HepG2 (cell line): Measurements from ENCODE around the gene HTATIP2. TPM values are rescaled to one million over a fixed set of nuclear protein-coding genes. Genes with fewer than 3 reads are reported as not detected.

ENCODE experiments used
- FOXM1 ChIP-seq: sonication (generic); formaldehyde crosslinking; IDR thresholded peaks from 2 replicates; pipeline ENCODE4 v1.5.0; 2020; ENCODE audit warnings: missing genetic modification reagents
- GLI4 ChIP-seq: sonication (generic); formaldehyde crosslinking; IDR thresholded peaks from 2 replicates; pipeline ENCODE4 v1.5.1; 2020; ENCODE audit warnings: missing genetic modification reagents, mild to moderate bottlenecking, moderate library complexity, borderline replicate concordance
- HDAC2 ChIP-seq: sonication (generic); formaldehyde crosslinking; IDR thresholded peaks from 2 replicates; pipeline ENCODE4 v1.4.0; 2020; ENCODE audit warnings: missing genetic modification reagents
- IRX3 ChIP-seq: sonication (generic); formaldehyde crosslinking; IDR thresholded peaks from 2 replicates; pipeline ENCODE4 v1.8.1; 2023; ENCODE audit warnings: mild to moderate bottlenecking, low read depth, missing genetic modification reagents, borderline replicate concordance
- KDM6A ChIP-seq: IDR thresholded peaks from 2 replicates; pipeline ENCODE4 v1.6.1; 2016; ENCODE audit warnings: low read depth
- NR2F2 ChIP-seq: IDR thresholded peaks from 2 replicates; pipeline ENCODE4 v1.6.1; 2012; ENCODE audit warnings: low read depth, inconsistent platforms, borderline replicate concordance
- SAFB2 ChIP-seq: sonication (generic); formaldehyde crosslinking; IDR thresholded peaks from 2 replicates; pipeline ENCODE4 v1.5.1; 2020; ENCODE audit warnings: missing genetic modification reagents, low read depth, mild to moderate bottlenecking, borderline replicate concordance
- SMARCE1 ChIP-seq: fragments of 450-650 bp; IDR thresholded peaks from 2 replicates; pipeline ENCODE4 v1.6.1; 2017; ENCODE audit warnings: borderline replicate concordance
- ZBTB7B ChIP-seq: sonication (generic); formaldehyde crosslinking; IDR thresholded peaks from 2 replicates; pipeline ENCODE4 v1.4.0; 2020; ENCODE audit warnings: missing genetic modification reagents
- ZKSCAN5 ChIP-seq: sonication (generic); formaldehyde crosslinking; IDR thresholded peaks from 2 replicates; pipeline ENCODE4 v1.5.1; 2020; ENCODE audit warnings: mild to moderate bottlenecking, missing genetic modification reagents
- ZNF761 ChIP-seq: sonication (generic); formaldehyde crosslinking; conservative IDR thresholded peaks from 2 replicates; pipeline ENCODE4 v1.4.0; 2020; ENCODE audit warnings: mild to moderate bottlenecking, missing genetic modification reagents
- ZNF792 ChIP-seq: IDR thresholded peaks from 2 replicates; pipeline ENCODE4 v1.6.1; 2016
- polyA plus RNA-seq, 8 experiments: library from polyadenylated mRNA; depleted of rRNA in 3 of 8; stranded (reverse) in 7 of 8; unstranded in 1 of 8; fragments of >200 nt; fragmentation: Illumina TruSeq in 4 of 8; extraction: Trizol in 4 of 8; gene quantifications; 2 replicates each; pipeline versions ENCODE4 v1.2.1 to v1.2.3, GENCODE V29; 2011 to 2016; ENCODE audit warnings: low read depth in 4 of 8, missing spikeins in 1 of 8, mixed read lengths in 1 of 8; ENCODE audit not compliant: insufficient read depth in 1 of 8
- total RNA-seq, 5 experiments: library from RNA; depleted of rRNA; stranded (reverse); fragments of >200 nt; fragmentation: Illumina TruSeq; extraction: Trizol; gene quantifications; 2 replicates each; pipeline ENCODE4 v1.2.3, GENCODE V29; 2016; ENCODE audit warnings: low read depth in 1 of 5
- TF ChIP-seq, protein P1 (sequence below): sonication (generic); formaldehyde crosslinking; IDR thresholded peaks from 2 replicates; pipeline ENCODE4 v1.8.0; 2022; ENCODE audit warnings: mild to moderate bottlenecking, missing genetic modification reagents
- TF ChIP-seq, protein P2 (sequence below): sonication (generic); formaldehyde crosslinking; IDR thresholded peaks from 2 replicates; pipeline ENCODE4 v1.8.0; 2022; ENCODE audit warnings: mild to moderate bottlenecking, missing genetic modification reagents, moderate library complexity
- TF ChIP-seq, protein P3 (sequence below): sonication (generic); formaldehyde crosslinking; IDR thresholded peaks from 2 replicates; pipeline ENCODE4 v1.8.0; 2022; ENCODE audit warnings: mild to moderate bottlenecking, missing genetic modification reagents, borderline replicate concordance
- TF ChIP-seq, protein P4 (sequence below): IDR thresholded peaks from 2 replicates; pipeline ENCODE4 v1.6.1; 2016; ENCODE audit warnings: mild to moderate bottlenecking, missing biosample characterization, missing genetic modification reagents
- TF ChIP-seq, protein P5 (sequence below): sonication (generic); formaldehyde crosslinking; conservative IDR thresholded peaks from 2 replicates; pipeline ENCODE4 v1.4.0; 2020; ENCODE audit warnings: mild to moderate bottlenecking, missing genetic modification reagents, moderate library complexity
- TF ChIP-seq, protein P6 (sequence below): sonication (generic); formaldehyde crosslinking; IDR thresholded peaks from 2 replicates; pipeline ENCODE4 v1.5.1; 2020; ENCODE audit warnings: missing genetic modification reagents, mild to moderate bottlenecking, borderline replicate concordance

The HTATIP2 gene
- total and polyA plus RNA-seq, 2 of the 13 experiments (the other 11 are each of a cell fraction or from before 2014, with no cell fraction given) = not detected

DNA sequence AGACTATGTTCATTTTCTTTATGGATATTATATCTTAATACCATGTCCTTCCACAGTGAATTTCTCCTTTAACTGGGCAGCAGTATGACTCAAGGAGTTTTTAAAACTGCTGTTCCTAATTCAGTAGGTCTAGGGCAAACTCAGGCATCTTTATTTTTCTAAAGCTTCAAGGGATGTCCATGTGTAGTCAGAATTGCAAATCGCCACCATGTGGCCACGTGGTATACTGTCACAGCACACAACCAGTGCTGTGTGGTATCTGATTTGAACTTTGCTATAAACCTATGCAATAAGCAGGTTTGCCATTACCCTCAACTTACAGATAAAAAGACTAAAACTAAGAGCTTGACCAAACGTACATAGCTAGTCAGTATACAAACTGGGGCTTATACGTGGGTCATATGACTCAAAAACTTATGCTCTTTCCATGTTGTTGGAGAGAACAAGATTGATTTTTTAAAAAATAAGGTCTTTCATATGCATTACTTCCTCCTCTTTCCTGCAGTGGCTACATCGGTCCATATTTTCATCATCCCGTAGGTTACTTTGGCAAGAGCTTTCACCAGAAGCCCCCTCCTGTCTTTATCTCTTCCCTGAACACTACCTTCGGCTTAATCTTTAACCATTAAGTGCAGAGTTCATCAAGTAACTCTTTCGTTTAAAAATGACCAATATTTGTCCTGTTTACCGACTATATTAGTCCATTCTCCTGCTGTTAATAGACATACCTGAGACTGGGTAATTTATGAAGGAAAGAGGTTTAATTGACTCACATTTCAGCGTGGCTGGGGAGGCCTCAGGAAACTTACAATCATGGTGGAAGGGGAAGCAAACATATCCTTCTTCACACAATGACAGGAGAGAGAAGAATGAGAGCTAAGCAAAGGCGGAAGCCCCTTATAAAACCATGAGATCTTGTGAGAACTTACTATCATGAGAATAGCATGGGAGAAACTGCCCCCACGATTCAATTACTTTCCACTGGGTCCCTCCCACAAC lies 8.0 kb upstream of the HTATIP2 start (continued):
- TF ChIP-seq SMARCE1 = no peak
- TF ChIP-seq, protein P1, sequence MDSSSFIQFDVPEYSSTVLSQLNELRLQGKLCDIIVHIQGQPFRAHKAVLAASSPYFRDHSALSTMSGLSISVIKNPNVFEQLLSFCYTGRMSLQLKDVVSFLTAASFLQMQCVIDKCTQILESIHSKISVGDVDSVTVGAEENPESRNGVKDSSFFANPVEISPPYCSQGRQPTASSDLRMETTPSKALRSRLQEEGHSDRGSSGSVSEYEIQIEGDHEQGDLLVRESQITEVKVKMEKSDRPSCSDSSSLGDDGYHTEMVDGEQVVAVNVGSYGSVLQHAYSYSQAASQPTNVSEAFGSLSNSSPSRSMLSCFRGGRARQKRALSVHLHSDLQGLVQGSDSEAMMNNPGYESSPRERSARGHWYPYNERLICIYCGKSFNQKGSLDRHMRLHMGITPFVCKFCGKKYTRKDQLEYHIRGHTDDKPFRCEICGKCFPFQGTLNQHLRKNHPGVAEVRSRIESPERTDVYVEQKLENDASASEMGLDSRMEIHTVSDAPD (CRISPR knock-in tag) = 0 out of 2 replicates have a peak, but pooled peaks have one; percentile 50
- TF ChIP-seq SAFB2 (CRISPR knock-in tag) = no peak
- TF ChIP-seq, protein P2, sequence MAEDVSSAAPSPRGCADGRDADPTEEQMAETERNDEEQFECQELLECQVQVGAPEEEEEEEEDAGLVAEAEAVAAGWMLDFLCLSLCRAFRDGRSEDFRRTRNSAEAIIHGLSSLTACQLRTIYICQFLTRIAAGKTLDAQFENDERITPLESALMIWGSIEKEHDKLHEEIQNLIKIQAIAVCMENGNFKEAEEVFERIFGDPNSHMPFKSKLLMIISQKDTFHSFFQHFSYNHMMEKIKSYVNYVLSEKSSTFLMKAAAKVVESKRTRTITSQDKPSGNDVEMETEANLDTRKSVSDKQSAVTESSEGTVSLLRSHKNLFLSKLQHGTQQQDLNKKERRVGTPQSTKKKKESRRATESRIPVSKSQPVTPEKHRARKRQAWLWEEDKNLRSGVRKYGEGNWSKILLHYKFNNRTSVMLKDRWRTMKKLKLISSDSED (CRISPR knock-in tag) = no peak
- no peak for TF ChIP-seq IRX3 (CRISPR knock-in tag)
- TF ChIP-seq HDAC2 (CRISPR knock-in tag) = 0 out of 2 replicates have a peak, but pooled peaks have one; percentile 15
- TF ChIP-seq, protein P3, sequence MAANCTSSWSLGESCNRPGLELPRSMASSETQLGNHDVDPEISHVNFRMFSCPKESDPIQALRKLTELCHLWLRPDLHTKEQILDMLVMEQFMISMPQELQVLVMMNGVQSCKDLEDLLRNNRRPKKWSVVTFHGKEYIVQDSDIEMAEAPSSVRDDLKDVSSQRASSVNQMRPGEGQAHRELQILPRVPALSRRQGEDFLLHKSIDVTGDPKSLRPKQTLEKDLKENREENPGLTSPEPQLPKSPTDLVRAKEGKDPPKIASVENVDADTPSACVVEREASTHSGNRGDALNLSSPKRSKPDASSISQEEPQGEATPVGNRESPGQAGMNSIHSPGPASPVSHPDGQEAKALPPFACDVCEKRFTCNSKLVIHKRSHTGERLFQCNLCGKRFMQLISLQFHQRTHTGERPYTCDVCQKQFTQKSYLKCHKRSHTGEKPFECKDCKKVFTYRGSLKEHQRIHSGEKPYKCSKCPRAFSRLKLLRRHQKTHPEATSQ (CRISPR knock-in tag) = peak; percentile 99; the same call in 1 of the 2 replicates
- TF ChIP-seq FOXM1 = no peak
- TF ChIP-seq, protein P4, sequence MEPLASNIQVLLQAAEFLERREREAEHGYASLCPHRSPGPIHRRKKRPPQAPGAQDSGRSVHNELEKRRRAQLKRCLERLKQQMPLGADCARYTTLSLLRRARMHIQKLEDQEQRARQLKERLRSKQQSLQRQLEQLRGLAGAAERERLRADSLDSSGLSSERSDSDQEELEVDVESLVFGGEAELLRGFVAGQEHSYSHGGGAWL (CRISPR knock-in tag) = no peak
- peak; percentile 58; the same call in 1 of the 2 replicates for TF ChIP-seq KDM6A (CRISPR knock-in tag)
- no peak for TF ChIP-seq ZNF792 (CRISPR knock-in tag)
- no peak for TF ChIP-seq ZKSCAN5 (CRISPR knock-in tag)
- no peak for TF ChIP-seq NR2F2
- TF ChIP-seq, protein P5, sequence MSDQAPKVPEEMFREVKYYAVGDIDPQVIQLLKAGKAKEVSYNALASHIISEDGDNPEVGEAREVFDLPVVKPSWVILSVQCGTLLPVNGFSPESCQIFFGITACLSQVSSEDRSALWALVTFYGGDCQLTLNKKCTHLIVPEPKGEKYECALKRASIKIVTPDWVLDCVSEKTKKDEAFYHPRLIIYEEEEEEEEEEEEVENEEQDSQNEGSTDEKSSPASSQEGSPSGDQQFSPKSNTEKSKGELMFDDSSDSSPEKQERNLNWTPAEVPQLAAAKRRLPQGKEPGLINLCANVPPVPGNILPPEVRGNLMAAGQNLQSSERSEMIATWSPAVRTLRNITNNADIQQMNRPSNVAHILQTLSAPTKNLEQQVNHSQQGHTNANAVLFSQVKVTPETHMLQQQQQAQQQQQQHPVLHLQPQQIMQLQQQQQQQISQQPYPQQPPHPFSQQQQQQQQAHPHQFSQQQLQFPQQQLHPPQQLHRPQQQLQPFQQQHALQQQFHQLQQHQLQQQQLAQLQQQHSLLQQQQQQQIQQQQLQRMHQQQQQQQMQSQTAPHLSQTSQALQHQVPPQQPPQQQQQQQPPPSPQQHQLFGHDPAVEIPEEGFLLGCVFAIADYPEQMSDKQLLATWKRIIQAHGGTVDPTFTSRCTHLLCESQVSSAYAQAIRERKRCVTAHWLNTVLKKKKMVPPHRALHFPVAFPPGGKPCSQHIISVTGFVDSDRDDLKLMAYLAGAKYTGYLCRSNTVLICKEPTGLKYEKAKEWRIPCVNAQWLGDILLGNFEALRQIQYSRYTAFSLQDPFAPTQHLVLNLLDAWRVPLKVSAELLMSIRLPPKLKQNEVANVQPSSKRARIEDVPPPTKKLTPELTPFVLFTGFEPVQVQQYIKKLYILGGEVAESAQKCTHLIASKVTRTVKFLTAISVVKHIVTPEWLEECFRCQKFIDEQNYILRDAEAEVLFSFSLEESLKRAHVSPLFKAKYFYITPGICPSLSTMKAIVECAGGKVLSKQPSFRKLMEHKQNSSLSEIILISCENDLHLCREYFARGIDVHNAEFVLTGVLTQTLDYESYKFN = peak; percentile 85
- no peak for TF ChIP-seq GLI4
- no peak; the same call in 1 of the 2 replicates for TF ChIP-seq ZBTB7B (CRISPR knock-in tag)
- TF ChIP-seq ZNF761 = no peak
- TF ChIP-seq, protein P6, sequence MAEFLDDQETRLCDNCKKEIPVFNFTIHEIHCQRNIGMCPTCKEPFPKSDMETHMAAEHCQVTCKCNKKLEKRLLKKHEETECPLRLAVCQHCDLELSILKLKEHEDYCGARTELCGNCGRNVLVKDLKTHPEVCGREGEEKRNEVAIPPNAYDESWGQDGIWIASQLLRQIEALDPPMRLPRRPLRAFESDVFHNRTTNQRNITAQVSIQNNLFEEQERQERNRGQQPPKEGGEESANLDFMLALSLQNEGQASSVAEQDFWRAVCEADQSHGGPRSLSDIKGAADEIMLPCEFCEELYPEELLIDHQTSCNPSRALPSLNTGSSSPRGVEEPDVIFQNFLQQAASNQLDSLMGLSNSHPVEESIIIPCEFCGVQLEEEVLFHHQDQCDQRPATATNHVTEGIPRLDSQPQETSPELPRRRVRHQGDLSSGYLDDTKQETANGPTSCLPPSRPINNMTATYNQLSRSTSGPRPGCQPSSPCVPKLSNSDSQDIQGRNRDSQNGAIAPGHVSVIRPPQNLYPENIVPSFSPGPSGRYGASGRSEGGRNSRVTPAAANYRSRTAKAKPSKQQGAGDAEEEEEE (CRISPR knock-in tag) = no peak
